Measurements from ENCODE around the gene RERG.

Gene RERG

GRCh38 chr12:15186597-15186996, 34.6 kb downstream of the RERG start:
- DNase-seq (ENCODE audit: low read depth in 2 of 2): no peak

GRCh38 chr12:15184484-15184883, 36.7 kb downstream of the RERG start:
- DNase-seq (ENCODE audit: low read depth in 2 of 2): no peak

- DNase-seq (ENCODE audit: low read depth in 2 of 2): no peak
Measured at GRCh38 chr12:15183821-15184220, 37.4 kb downstream of the RERG start.

GRCh38 chr12:15181017-15181683, 40.1 kb downstream of the RERG start:
- DNase-seq (ENCODE audit: low read depth in 2 of 2): no peak

- no peak for DNase-seq (ENCODE audit: low read depth in 2 of 2)
Measured at GRCh38 chr12:15180325-15180724, 40.9 kb downstream of the RERG start.

- no peak for DNase-seq (ENCODE audit: low read depth in 2 of 2)
Measured at GRCh38 chr12:15179672-15180071, 41.5 kb downstream of the RERG start.

- no peak for DNase-seq (ENCODE audit: low read depth in 2 of 2)
Measured at GRCh38 chr12:15173142-15173541, 48.1 kb downstream of the RERG start.

GRCh38 chr12:15172060-15172822, 49.0 kb downstream of the RERG start:
- DNase-seq (ENCODE audit: low read depth in 2 of 2): no peak

GRCh38 chr12:15171012-15171655, 50.1 kb downstream of the RERG start:
- DNase-seq (ENCODE audit: low read depth in 2 of 2): no peak

GRCh38 chr12:15168026-15168678, 53.1 kb downstream of the RERG start:
- DNase-seq (ENCODE audit: low read depth in 2 of 2): no peak

GRCh38 chr12:15165012-15165659, 56.1 kb downstream of the RERG start:
- no peak for DNase-seq (ENCODE audit: low read depth in 2 of 2)

GRCh38 chr12:15163030-15163976, 57.9 kb downstream of the RERG start:
- no peak for DNase-seq (ENCODE audit: low read depth in 2 of 2)

- no peak for DNase-seq (ENCODE audit: low read depth in 2 of 2)
Measured at GRCh38 chr12:15158083-15158482, 63.1 kb downstream of the RERG start.

GRCh38 chr12:15157269-15157671, 63.9 kb downstream of the RERG start:
- DNase-seq (ENCODE audit: low read depth in 2 of 2): no peak

- no peak for DNase-seq (ENCODE audit: low read depth in 2 of 2)
Measured at GRCh38 chr12:15155271-15155670, 65.9 kb downstream of the RERG start.

- DNase-seq (ENCODE audit: low read depth in 2 of 2): no peak
Measured at GRCh38 chr12:15154103-15154502, 67.1 kb downstream of the RERG start.

- no peak for DNase-seq (ENCODE audit: low read depth in 2 of 2)
Measured at GRCh38 chr12:15152868-15153267, 68.3 kb downstream of the RERG start.

- DNase-seq (ENCODE audit: low read depth in 2 of 2): no peak
Measured at GRCh38 chr12:15152456-15152855, 68.8 kb downstream of the RERG start.

GRCh38 chr12:15151161-15152091, 69.8 kb downstream of the RERG start:
- DNase-seq (ENCODE audit: low read depth in 2 of 2): no peak

- no peak for DNase-seq (ENCODE audit: low read depth in 2 of 2)
Measured at GRCh38 chr12:15146585-15146984, 74.6 kb downstream of the RERG start.
